Measurements from ENCODE around the gene FAM216B. TPM values are rescaled to one million over a fixed set of nuclear protein-coding genes. Genes with fewer than 3 reads are reported as not detected.
A peak's percentile ranks its signal among the peaks of the same experiment; 100 is the strongest.

FAM216B gene
- total RNA-seq, 1 donor from 2014 or later: not detected

DNA sequence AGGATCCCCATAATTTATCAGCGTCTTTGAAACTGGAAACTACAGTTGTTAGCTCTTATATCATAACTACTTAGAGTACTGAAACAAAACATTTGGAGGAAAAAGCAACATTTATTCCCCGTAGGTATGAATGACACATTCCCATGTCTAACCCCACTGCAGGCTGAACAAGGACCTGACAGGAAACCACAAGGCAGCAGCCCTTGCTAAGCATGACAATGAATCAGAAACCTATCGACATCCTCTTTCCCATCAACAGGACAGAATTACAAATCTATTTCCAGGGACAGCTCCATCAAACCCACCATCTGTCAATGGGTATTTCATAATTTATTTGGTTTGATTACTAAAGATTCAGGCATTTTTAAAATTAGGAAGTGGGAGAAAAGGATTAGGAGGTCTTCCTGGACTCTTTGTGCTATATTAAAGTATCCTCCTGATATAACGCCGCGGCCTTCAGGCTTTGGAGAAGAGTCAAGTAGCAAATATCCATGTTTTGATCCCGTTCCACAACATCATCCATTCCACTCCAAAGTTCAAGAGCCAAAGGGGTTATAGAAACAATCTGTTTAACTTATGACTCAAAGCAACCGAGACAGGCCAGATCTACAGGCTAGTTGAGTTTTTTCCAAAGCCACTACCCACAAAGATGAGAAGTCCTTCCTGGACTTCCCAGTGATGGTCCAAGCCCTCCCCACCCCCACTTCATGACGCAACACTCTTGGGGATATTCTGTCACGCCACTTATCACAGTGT, 51.1 kb downstream of the FAM216B start:
- Mint-ChIP-seq H3K4me3 (no peak overlapping the region), H3K27me3 (ENCODE audit: low read depth) (no peaks in the 10 kb centered on the region), H3K4me1 (peaks cover 11% of the 10 kb centered on the region), H3K9me3 (peaks cover 5% of the 10 kb centered on the region), H3K27ac (no peak overlapping the region), H3K36me3 (no peaks in the 10 kb centered on the region)
- DNase-seq (ENCODE audit: low spot score in 2 of 2, unreplicated experiment in 2 of 2): no peak
- TF ChIP-seq, protein P1, sequence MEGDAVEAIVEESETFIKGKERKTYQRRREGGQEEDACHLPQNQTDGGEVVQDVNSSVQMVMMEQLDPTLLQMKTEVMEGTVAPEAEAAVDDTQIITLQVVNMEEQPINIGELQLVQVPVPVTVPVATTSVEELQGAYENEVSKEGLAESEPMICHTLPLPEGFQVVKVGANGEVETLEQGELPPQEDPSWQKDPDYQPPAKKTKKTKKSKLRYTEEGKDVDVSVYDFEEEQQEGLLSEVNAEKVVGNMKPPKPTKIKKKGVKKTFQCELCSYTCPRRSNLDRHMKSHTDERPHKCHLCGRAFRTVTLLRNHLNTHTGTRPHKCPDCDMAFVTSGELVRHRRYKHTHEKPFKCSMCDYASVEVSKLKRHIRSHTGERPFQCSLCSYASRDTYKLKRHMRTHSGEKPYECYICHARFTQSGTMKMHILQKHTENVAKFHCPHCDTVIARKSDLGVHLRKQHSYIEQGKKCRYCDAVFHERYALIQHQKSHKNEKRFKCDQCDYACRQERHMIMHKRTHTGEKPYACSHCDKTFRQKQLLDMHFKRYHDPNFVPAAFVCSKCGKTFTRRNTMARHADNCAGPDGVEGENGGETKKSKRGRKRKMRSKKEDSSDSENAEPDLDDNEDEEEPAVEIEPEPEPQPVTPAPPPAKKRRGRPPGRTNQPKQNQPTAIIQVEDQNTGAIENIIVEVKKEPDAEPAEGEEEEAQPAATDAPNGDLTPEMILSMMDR (IDR thresholded peaks at IDR 0.05; ENCODE audit: unreplicated experiment): no peak

DNA sequence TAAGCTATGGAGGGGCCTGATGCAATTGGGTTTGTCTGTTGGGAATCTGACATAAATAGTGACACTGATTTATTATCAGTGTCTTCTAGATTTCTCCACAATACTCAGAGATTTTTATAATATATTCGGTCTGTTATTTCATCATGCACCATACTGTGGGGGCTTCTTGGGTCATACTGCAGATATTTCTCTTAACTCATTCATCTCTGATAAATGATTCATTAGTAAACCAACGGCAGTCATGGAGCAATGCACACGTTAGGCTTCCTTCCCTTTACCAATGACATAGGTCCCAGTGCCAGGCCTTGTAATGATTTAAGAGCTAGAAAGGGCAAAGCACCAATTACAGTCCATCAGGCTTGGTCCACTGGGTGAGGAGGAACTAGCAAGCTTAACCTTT, 53.6 kb downstream of the FAM216B start:
- Mint-ChIP-seq H3K9me3 (peaks cover 5% of the 10 kb centered on the region), H3K27ac (no peak overlapping the region)

DNA sequence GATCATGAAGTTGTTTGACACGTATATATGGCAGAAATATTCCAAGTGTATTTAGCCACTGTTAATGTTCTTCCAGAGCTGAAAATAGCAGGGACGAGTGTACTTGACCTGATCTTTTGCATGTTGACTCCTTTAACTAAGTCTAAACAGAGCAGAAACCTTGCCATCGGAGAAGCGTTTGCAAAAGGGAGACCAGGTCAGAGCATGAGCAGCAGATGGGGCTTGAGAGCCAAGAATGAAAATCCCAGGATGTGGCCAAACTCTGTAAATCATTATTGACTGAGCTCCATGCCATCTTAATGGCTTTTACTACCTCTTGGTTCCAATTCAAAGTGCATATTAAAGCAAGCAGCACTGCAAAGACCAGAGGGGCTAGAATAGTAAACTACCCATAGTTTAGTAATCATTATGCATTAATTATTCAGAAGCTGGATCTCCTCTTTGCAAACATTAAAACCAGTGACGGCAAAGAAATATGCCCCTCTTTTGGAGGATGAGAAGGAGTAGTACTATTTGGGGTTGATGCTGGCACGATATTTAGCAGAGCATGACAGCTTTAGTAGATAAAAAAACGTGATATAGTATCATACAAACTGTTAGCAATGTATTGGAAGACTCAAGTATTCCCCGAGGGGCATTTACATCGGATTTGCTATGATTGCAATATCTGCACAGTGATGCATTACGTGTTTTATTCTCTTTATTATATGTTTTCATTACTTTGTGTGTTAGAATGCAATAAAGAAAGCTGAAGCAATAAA, 55.7 kb downstream of the FAM216B start:
- H3K4me1 Mint-ChIP-seq: peaks cover 13% of the 10 kb centered on the region
- DNase-seq (ENCODE audit: low spot score in 2 of 2, unreplicated experiment in 2 of 2): no peak
- no peaks in the 10 kb centered on the region for H3K27me3 Mint-ChIP-seq (ENCODE audit: low read depth)
- H3K27ac Mint-ChIP-seq: peak overlapping the region; percentile 10
- H3K36me3 Mint-ChIP-seq: no peaks in the 10 kb centered on the region
- peaks cover 5% of the 10 kb centered on the region for H3K9me3 Mint-ChIP-seq
- no peak overlapping the region for H3K4me3 Mint-ChIP-seq
- TF ChIP-seq, protein P1 (IDR thresholded peaks at IDR 0.05; ENCODE audit: unreplicated experiment): no peak

More for the DNA sequence above, 53.6 kb downstream of the FAM216B start:
- TF ChIP-seq, protein P1 (IDR thresholded peaks at IDR 0.05; ENCODE audit: unreplicated experiment): no peak
- Mint-ChIP-seq H3K4me3 (no peak overlapping the region), H3K4me1 (peaks cover 11% of the 10 kb centered on the region), H3K27me3 (ENCODE audit: low read depth) (no peaks in the 10 kb centered on the region), H3K36me3 (no peaks in the 10 kb centered on the region)
- DNase-seq (ENCODE audit: low spot score in 2 of 2, unreplicated experiment in 2 of 2): no peak

Other genes with a start within 250 kb of the FAM216B start
- 0.20 TPM in 1 of 3 replicates, not detected in the others for gene TNFSF11, start 207.4 kb upstream of the FAM216B start, total RNA-seq
- gene EPSTI1, start 210.7 kb downstream of the FAM216B start, total RNA-seq: 37.3 to 44.0 TPM (median 42.7 TPM) in 3 replicates
- 31.6 to 35.9 TPM (median 32.5 TPM) in 3 replicates for gene DNAJC15, start 242.0 kb downstream of the FAM216B start, total RNA-seq

Measured in mesothelial cell of epicardium (in vitro differentiated cells).